Gastroesophageal sphincter (tissue), 3 donors: ENCODE measurements around the gene PJA1.

Experiments used
- EP300 ChIP-seq: sonication (generic); formaldehyde crosslinking; IDR thresholded peaks from one replicate; pipeline ENCODE4 v1.6.1; 2017; ENCODE audit warnings: antibody characterized with exemption, mild to moderate bottlenecking
- POLR2A ChIP-seq, 2 donors: fragments of 450-650 bp; IDR thresholded peaks; one replicate each; pipeline ENCODE4 v1.6.1; 2017; ENCODE audit warnings: antibody characterized with exemption in 2 of 2, mild to moderate bottlenecking in 2 of 2, moderate library complexity in 1 of 2
- POLR2AphosphoS5 ChIP-seq: sonication (generic); formaldehyde crosslinking; IDR thresholded peaks from one replicate; pipeline ENCODE4 v1.6.1; 2017; ENCODE audit warnings: antibody characterized with exemption
- TF ChIP-seq, protein P1 (sequence below), 4 experiments: fragments of 200-600 bp in 2 of 4; fragments of 450-650 bp in 2 of 4; sonication (generic) in 1 of 4; IDR thresholded peaks; one replicate each; pipeline ENCODE4 v1.5.1; 2017 to 2019; ENCODE audit warnings: antibody characterized with exemption in 4 of 4, mild to moderate bottlenecking in 2 of 4, moderate library complexity in 2 of 4

DNA sequence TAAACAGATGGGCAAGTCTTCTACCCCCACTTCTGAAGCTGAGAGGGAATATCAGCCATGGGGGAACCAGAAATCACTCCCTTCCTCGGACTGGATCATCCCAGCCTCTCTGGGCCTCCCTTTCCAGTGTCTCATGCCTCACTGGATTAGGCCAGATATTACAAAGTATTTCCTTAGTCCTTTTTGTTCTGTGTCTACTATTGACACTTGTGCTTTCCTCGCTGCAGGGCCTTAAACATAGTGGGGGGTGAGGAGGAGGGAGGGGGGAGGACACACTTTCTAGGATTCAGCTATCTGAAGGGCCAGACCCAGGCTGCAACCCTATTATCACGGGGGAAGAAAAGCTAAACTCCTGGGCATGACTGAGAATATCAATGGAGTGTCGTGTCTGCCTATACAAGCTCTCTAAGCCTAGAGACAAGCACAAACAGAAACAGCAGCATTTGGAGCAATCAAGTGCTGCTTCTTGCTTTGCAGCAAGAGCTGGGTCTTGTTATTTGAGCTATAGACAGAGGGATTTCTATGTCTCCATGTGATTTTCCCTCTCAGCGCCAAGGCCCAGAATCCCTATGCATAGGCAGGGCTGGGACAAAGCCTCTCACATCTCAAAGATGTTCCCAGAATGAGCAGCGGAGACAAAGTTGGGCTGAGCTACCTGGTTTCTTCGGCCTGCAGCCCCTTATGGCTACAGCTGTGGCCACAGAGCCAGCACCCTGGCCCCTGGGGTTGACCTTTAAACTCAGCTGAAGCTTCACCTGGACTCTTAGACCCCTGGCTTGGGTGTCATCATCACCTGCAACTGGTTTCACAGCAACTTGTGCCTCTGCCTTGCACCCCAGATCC is 20.2 kb downstream of the PJA1 start:
- TF ChIP-seq, protein P1, sequence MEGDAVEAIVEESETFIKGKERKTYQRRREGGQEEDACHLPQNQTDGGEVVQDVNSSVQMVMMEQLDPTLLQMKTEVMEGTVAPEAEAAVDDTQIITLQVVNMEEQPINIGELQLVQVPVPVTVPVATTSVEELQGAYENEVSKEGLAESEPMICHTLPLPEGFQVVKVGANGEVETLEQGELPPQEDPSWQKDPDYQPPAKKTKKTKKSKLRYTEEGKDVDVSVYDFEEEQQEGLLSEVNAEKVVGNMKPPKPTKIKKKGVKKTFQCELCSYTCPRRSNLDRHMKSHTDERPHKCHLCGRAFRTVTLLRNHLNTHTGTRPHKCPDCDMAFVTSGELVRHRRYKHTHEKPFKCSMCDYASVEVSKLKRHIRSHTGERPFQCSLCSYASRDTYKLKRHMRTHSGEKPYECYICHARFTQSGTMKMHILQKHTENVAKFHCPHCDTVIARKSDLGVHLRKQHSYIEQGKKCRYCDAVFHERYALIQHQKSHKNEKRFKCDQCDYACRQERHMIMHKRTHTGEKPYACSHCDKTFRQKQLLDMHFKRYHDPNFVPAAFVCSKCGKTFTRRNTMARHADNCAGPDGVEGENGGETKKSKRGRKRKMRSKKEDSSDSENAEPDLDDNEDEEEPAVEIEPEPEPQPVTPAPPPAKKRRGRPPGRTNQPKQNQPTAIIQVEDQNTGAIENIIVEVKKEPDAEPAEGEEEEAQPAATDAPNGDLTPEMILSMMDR (IDR thresholded peaks at IDR 0.05): no peak
- TF ChIP-seq POLR2A (IDR thresholded peaks at IDR 0.05) (no peak), EP300 (no peak), POLR2AphosphoS5 (no peak)
